ENCODE results near the gene CTIF.

CTIF gene

DNA sequence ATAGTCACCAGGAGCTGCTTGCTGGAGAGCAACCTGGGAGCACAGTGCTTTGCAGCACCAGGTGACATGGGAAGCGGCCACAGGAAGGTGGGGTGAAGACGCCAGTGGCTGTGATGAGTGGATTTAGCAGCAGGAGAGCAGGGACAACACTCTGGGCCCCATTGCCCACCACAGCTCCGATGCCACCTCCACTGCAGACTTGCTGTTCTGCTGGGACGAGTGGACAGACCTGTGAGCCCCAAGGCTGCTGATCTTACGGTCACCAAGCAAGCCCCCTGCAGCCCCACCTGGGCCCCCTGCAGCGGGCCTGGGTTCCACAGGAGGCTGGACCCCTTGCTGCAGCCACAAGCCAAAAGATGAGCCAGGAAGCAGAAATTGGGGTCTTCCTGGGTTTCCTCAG lies 73.7 kb downstream of the CTIF start:
- WGBS (ENCODE audit: insufficient coverage, insufficient read length), result no CpG with 5 or more reads among the region's 6 CpGs
- no peak for DNase-seq (ENCODE audit: low read depth, low spot score)

DNA sequence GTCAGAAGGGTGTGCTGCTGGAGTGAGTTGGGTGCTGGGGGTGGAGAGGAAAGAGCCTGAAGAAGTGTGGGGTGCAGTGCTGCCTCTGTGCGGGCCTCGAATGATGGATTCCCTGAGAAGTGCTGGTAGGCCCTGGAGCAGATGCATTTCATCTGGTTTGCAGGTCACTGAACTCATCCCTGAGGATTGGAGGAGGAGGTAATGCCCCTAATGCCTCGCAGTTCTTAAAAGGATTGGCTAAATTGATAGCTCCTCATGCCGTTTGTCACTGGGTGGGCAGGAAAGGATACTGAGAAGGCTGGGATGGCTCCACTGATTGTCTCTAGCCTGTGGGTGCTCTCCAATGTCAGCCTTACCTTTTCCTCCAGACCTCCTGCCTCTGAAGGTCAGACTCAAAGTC lies 74.1 kb downstream of the CTIF start:
- no peak for DNase-seq (ENCODE audit: low read depth, low spot score)
- peaks cover 6% of the 10 kb centered on the region for H3K4me1 ChIP-seq (ENCODE audit: control insufficient read depth, insufficient read depth, low read length)
- no peak overlapping the region for H3K4me3 ChIP-seq (ENCODE audit: low read length)
- H3K9me3 ChIP-seq (ENCODE audit: control insufficient read depth, insufficient read depth, low read length), result no peaks in the 10 kb centered on the region
- H3K27me3 ChIP-seq (ENCODE audit: control insufficient read depth, insufficient read depth, low read length), result no peaks in the 10 kb centered on the region
- no CpG with 5 or more reads among the region's 4 CpGs for WGBS (ENCODE audit: insufficient coverage, insufficient read length)
- no peaks in the 10 kb centered on the region for H3K36me3 ChIP-seq (ENCODE audit: control insufficient read depth, insufficient read depth, low read length)
- H3K27ac ChIP-seq (ENCODE audit: low read length), result no peak overlapping the region

More for the DNA sequence above, 73.7 kb downstream of the CTIF start:
- Histone ChIP-seq H3K4me1 (ENCODE audit: control insufficient read depth, insufficient read depth, low read length) (peaks cover 6% of the 10 kb centered on the region), H3K27me3 (ENCODE audit: control insufficient read depth, insufficient read depth, low read length) (no peaks in the 10 kb centered on the region), H3K9me3 (ENCODE audit: control insufficient read depth, insufficient read depth, low read length) (no peaks in the 10 kb centered on the region), H3K4me3 (ENCODE audit: low read length) (no peak overlapping the region), H3K36me3 (ENCODE audit: control insufficient read depth, insufficient read depth, low read length) (no peaks in the 10 kb centered on the region), H3K27ac (ENCODE audit: low read length) (no peak overlapping the region)

DNA sequence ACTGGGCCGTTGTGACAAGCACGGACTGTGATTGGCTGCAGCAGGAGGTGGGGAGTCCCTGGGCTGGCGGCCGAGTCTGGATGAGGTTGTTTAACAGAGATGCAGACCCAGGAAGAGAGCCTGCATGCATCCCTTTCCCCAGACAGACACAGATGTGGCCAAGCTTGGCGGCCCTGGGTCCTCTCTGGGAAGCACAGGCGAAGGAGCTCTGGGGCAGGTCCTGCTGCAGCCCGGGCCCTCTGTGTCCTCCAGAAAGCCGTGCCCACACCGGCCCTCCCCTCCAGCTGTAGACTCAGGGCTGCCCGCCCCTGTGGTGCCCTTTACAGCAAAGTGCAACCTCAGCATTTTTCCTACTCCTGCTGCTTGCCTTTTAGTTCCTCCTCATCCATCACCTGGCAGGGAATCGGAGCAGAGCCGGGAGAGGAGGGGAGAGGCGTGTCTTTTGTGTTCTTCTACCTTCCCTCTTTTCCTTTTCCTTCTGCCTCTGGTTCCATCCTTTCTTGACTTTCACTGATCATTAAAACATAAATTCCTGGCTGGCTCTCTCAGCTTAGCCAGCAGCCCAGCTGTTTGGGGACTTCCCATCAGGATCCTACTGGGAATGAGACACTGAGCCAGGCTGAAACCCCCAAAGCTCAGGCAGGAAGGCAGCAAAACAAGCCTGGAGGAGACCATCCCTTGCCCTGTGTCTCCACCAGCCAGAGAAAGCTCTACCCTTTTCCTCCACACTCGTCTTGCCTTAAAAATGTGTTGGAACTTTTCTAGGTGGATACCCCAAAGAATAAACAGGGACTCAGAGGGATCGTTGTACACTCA lies 75.0 kb downstream of the CTIF start:
- no peak overlapping the region for H3K27ac ChIP-seq (ENCODE audit: low read length)
- no CpG with 5 or more reads among the region's 15 CpGs for WGBS (ENCODE audit: insufficient coverage, insufficient read length)
- no peaks in the 10 kb centered on the region for H3K9me3 ChIP-seq (ENCODE audit: control insufficient read depth, insufficient read depth, low read length)
- H3K4me1 ChIP-seq (ENCODE audit: control insufficient read depth, insufficient read depth, low read length), result peaks cover 6% of the 10 kb centered on the region
- no peak overlapping the region for H3K4me3 ChIP-seq (ENCODE audit: low read length)
- no peak for DNase-seq (ENCODE audit: low read depth, low spot score)
- H3K36me3 ChIP-seq (ENCODE audit: control insufficient read depth, insufficient read depth, low read length), result no peaks in the 10 kb centered on the region
- no peaks in the 10 kb centered on the region for H3K27me3 ChIP-seq (ENCODE audit: control insufficient read depth, insufficient read depth, low read length)

DNA sequence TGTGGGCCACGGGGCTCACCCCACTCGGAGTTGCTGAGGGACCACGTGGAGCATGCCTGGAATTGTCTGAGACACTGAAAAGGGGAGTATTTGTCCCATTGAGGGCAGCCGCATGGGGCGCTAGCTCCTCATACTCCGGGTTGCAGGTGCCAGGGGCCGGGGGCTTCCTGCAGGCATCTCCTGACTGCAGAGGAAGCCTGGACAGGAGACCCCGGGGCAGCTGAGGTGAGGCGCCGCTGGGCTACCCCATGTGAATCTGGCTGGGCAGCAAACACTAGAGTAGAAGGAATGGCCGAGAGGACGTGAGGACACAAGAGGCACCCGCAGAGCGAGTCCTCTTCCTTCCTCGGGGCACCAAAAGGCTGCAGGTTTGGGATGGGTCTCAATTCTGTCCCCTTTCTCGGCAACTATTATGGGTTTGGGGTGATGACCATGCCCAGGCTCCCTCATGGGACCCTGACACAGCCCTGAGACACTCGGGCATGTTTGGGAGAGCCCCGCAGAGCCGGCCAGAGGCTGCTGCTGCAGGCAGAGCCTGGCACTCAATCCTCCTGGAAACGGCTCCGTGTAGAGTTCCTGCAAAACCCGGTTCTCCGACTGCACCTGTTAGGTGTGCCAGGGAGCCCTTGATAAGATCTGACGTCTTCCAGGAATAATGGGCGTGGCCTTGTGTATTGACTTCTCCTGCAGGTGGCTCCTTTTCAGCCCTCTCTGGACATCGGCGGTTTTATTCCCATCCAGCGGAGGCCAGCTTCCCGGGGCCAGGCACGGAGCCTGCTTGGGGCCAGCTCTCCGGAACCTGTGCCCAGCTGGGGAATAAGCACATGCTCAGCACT lies 77.0 kb downstream of the CTIF start:
- Histone ChIP-seq H3K27me3 (ENCODE audit: control insufficient read depth, insufficient read depth, low read length) (no peaks in the 10 kb centered on the region), H3K27ac (ENCODE audit: low read length) (no peak overlapping the region), H3K9me3 (ENCODE audit: control insufficient read depth, insufficient read depth, low read length) (no peaks in the 10 kb centered on the region), H3K4me1 (ENCODE audit: control insufficient read depth, insufficient read depth, low read length) (peaks cover 6% of the 10 kb centered on the region), H3K36me3 (ENCODE audit: control insufficient read depth, insufficient read depth, low read length) (no peaks in the 10 kb centered on the region), H3K4me3 (ENCODE audit: low read length) (no peak overlapping the region)
- no peak for DNase-seq (ENCODE audit: low read depth, low spot score)
- no CpG with 5 or more reads among the region's 31 CpGs for WGBS (ENCODE audit: insufficient coverage, insufficient read length)

DNA sequence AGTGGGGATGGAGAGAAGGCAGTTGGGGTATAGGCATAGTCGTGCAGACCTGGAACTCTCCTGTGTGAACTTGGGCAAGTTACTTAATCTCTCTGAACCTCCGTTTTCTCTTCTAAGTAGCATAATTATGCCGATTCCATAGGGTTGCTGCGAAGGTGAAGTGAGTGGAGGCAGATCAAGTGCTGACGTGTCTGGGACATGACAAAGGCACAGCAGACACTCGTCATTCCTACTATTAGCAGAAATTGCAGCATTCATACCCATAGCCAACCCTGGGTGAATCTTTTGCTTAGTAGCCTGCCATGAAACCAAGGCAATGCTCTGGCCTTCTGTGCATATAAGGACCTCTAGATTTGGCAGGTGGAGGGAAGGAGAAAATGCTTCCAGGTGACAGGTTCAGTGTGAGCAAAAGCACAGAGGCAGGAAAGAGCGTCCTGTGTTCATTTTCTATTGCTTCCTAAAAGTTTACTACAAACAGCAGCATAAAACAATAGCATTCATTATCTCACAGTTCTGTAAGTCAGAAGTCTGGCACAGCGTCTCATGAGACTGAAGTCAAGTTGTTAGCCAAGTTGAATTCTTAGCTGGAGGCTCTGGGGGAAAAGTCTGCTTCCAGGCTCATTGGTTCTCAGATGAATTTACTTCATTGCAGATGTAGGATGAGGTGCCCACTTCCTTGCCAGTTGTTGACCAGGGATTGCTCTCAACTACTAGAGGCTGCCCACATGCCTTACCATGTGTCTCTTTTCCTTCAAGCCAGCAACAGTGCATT lies 77.8 kb downstream of the CTIF start:
- Histone ChIP-seq H3K36me3 (ENCODE audit: control insufficient read depth, insufficient read depth, low read length) (no peaks in the 10 kb centered on the region), H3K4me3 (ENCODE audit: low read length) (no peak overlapping the region), H3K9me3 (ENCODE audit: control insufficient read depth, insufficient read depth, low read length) (no peaks in the 10 kb centered on the region), H3K27ac (ENCODE audit: low read length) (no peak overlapping the region), H3K27me3 (ENCODE audit: control insufficient read depth, insufficient read depth, low read length) (no peaks in the 10 kb centered on the region), H3K4me1 (ENCODE audit: control insufficient read depth, insufficient read depth, low read length) (peaks cover 6% of the 10 kb centered on the region)
- DNase-seq (ENCODE audit: low read depth, low spot score), result no peak
- WGBS (ENCODE audit: insufficient coverage, insufficient read length), result no CpG with 5 or more reads among the region's 8 CpGs

DNA sequence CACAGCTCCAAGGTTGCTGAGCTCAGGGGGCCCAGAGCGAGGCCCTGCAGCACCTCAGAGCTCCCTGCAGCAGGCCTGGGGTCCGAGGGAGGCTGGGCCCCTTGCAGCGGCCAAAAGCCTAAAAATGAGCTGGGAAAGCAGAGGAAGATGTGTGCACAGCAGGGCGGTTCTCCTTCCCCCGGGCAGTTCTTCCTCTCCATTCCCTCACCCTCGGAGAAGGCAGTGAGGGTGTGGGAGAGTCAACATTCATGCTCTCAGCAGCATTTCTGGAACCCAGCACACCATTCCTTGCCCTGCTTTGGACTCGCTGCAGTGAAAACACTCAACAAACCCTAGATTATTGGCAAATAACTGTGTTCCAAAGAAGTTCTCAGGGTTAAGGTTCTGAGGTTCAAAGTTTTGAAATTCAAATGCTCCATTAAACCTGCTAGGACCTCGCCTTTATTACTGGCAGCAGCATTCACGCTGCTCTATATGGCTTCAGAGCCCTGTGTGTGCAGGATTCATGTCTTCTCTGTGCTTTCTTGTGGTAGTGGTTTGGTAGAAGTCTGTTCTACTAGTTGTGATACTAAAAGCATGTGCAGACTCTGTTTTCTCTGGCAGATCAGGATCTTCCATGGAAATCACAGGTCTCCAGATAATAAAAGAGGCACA lies 79.1 kb downstream of the CTIF start:
- Histone ChIP-seq H3K27ac (ENCODE audit: low read length) (no peak overlapping the region), H3K27me3 (ENCODE audit: control insufficient read depth, insufficient read depth, low read length) (no peaks in the 10 kb centered on the region), H3K9me3 (ENCODE audit: control insufficient read depth, insufficient read depth, low read length) (no peaks in the 10 kb centered on the region), H3K4me1 (ENCODE audit: control insufficient read depth, insufficient read depth, low read length) (peaks cover 7% of the 10 kb centered on the region), H3K36me3 (ENCODE audit: control insufficient read depth, insufficient read depth, low read length) (no peaks in the 10 kb centered on the region), H3K4me3 (ENCODE audit: low read length) (no peak overlapping the region)
- WGBS (ENCODE audit: insufficient coverage, insufficient read length), result no CpG with 5 or more reads among the region's 9 CpGs
- DNase-seq (ENCODE audit: low read depth, low spot score), result no peak

DNA sequence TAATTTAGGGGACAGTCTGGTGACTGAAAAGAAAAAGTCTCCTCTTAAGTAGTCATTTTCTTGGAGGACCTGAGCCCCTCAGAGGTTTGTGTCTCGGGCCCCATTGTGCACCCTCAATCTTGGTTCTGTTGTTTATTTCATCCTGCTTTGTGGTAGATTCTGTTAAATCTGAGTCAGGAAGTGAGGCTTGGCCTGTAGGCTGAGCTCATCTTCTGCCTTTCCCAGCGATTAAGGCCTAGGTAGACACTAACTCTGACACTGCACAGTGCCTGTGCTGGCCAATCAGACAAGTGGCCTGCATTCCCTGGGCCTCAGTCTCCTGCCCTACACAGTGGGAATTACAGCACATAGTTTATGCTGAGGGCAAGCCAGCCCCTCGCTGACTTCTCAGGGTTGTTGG lies 80.2 kb downstream of the CTIF start:
- peaks cover 2% of the 10 kb centered on the region; the same call in 1 of the 2 replicates for H3K4me1 ChIP-seq (ENCODE audit: control insufficient read depth, insufficient read depth, low read length)
- no peak overlapping the region for H3K4me3 ChIP-seq (ENCODE audit: low read length)
- DNase-seq (ENCODE audit: low read depth, low spot score), result no peak
- H3K9me3 ChIP-seq (ENCODE audit: control insufficient read depth, insufficient read depth, low read length), result no peaks in the 10 kb centered on the region
- WGBS (ENCODE audit: insufficient coverage, insufficient read length), result no CpG with 5 or more reads among the region's 3 CpGs
- H3K36me3 ChIP-seq (ENCODE audit: control insufficient read depth, insufficient read depth, low read length), result no peaks in the 10 kb centered on the region
- no peak overlapping the region for H3K27ac ChIP-seq (ENCODE audit: low read length)
- H3K27me3 ChIP-seq (ENCODE audit: control insufficient read depth, insufficient read depth, low read length), result no peaks in the 10 kb centered on the region

DNA sequence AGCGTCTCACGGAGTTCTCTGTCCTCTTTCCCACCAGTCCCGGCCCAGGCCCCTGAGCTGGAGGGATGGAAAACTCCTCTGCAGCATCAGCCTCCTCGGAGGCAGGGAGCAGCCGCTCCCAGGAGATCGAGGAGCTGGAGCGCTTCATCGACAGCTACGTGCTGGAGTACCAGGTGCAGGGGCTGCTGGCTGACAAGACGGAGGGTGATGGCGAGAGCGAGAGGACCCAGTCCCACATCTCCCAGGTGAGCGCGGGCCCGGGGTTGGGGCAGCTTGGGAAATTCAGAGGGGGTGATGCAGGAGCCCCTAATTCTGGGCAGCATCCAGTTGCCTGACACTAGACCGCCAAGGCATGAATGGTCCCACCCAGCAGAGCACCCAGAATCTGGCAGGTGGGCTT lies 80.7 kb downstream of the CTIF start:
- peaks cover 2% of the 10 kb centered on the region; the same call in 1 of the 2 replicates for H3K4me1 ChIP-seq (ENCODE audit: control insufficient read depth, insufficient read depth, low read length)
- no peak overlapping the region for H3K27ac ChIP-seq (ENCODE audit: low read length)
- no peaks in the 10 kb centered on the region for H3K36me3 ChIP-seq (ENCODE audit: control insufficient read depth, insufficient read depth, low read length)
- no peak overlapping the region for H3K4me3 ChIP-seq (ENCODE audit: low read length)
- no peak for DNase-seq (ENCODE audit: low read depth, low spot score)
- WGBS (ENCODE audit: insufficient coverage, insufficient read length), result no CpG with 5 or more reads among the region's 16 CpGs
- no peaks in the 10 kb centered on the region for H3K27me3 ChIP-seq (ENCODE audit: control insufficient read depth, insufficient read depth, low read length)
- no peaks in the 10 kb centered on the region for H3K9me3 ChIP-seq (ENCODE audit: control insufficient read depth, insufficient read depth, low read length)

DNA sequence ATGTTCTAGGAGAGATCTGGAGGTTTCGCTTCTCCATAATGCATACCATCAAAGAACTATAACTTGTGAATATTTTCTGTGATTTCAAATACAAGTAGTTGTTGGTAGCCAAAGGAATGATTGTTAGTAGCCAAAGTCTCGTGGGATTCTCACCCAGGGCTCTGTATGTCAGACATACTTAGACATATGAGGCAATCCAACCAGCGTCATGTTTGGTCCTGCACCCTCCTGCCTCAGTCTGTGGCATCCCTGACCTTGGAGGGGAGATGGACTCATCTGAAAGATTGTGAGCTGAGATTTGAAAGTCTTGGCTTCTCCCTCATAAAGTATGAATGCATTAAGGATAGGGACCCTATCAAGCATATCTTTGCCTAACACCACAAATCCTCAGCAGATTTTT lies 81.2 kb downstream of the CTIF start:
- no peaks in the 10 kb centered on the region for H3K36me3 ChIP-seq (ENCODE audit: control insufficient read depth, insufficient read depth, low read length)
- peaks cover 2% of the 10 kb centered on the region; the same call in 1 of the 2 replicates for H3K4me1 ChIP-seq (ENCODE audit: control insufficient read depth, insufficient read depth, low read length)
- WGBS (ENCODE audit: insufficient coverage, insufficient read length), result no CpG with 5 or more reads among the region's 3 CpGs
- no peak for DNase-seq (ENCODE audit: low read depth, low spot score)
- no peaks in the 10 kb centered on the region for H3K27me3 ChIP-seq (ENCODE audit: control insufficient read depth, insufficient read depth, low read length)
- no peak overlapping the region for H3K27ac ChIP-seq (ENCODE audit: low read length)
- no peak overlapping the region for H3K4me3 ChIP-seq (ENCODE audit: low read length)
- H3K9me3 ChIP-seq (ENCODE audit: control insufficient read depth, insufficient read depth, low read length), result no peaks in the 10 kb centered on the region

DNA sequence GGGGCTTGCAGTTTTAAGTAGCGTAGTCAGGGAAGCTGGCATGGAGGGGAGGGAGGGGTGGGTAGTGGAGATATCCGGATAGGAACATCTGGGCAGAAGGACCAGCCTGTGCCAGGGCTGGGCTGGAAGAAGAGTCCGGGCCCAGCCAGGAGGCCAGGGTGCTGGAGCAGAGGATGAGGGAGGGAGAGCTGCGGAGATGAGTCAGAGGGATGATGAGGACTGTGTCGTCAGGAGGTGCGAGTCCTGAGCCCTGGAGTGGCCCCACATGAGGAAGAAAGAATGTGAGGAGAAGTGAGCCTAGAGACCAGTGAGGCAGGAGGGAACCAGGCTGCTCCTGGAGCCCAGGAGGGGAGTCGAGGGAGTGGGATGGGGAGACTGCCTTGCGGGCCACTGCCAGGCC lies 82.4 kb downstream of the CTIF start:
- no peak for DNase-seq (ENCODE audit: low read depth, low spot score)
- no peaks in the 10 kb centered on the region for H3K27me3 ChIP-seq (ENCODE audit: control insufficient read depth, insufficient read depth, low read length)
- 100% methylated on average over 1 of the region's 8 CpGs for WGBS (ENCODE audit: insufficient coverage, insufficient read length)
- H3K9me3 ChIP-seq (ENCODE audit: control insufficient read depth, insufficient read depth, low read length), result no peaks in the 10 kb centered on the region
- H3K4me1 ChIP-seq (ENCODE audit: control insufficient read depth, insufficient read depth, low read length), result peaks cover 2% of the 10 kb centered on the region; the same call in 1 of the 2 replicates
- no peak overlapping the region for H3K27ac ChIP-seq (ENCODE audit: low read length)
- no peaks in the 10 kb centered on the region for H3K36me3 ChIP-seq (ENCODE audit: control insufficient read depth, insufficient read depth, low read length)
- H3K4me3 ChIP-seq (ENCODE audit: low read length), result no peak overlapping the region

Data from iPS DF 6.9 (cell line).